Testis (tissue), 2 donors: Measurements from ENCODE around the gene OR6Y1.

ENCODE experiments used
- CTCF ChIP-seq, 3 experiments: fragments of 450-650 bp in 2 of 3; fragments of 200-600 bp in 1 of 3; sonication (generic) in 1 of 3; IDR thresholded peaks; one replicate each; pipeline ENCODE4 v1.5.1; 2016 to 2019; ENCODE audit warnings: antibody characterized with exemption in 3 of 3, mild to moderate bottlenecking in 2 of 3, moderate library complexity in 1 of 3
- POLR2A ChIP-seq: fragments of 450-650 bp; IDR thresholded peaks from one replicate; pipeline ENCODE4 v1.6.1; 2017; ENCODE audit warnings: antibody characterized with exemption, mild to moderate bottlenecking, moderate library complexity

GRCh38 chr1:158600735-158601134, 46.5 kb upstream of the OR6Y1 start:
- TF ChIP-seq POLR2A (no peak), CTCF (IDR thresholded peaks at IDR 0.05) (no peak)
